ENCODE measurements around the gene BAD.
A peak's percentile ranks its signal among the peaks of the same experiment; 100 is the strongest.

Gene BAD

GRCh38 chr11:64295760-64296159 is 11.3 kb upstream of the BAD start:
- no peak for DNase-seq

- no peak for DNase-seq
Observed at GRCh38 chr11:64294774-64295173, 10.3 kb upstream of the BAD start.

GRCh38 chr11:64292460-64293254 is 8.2 kb upstream of the BAD start:
- DNase-seq = no peak

GRCh38 chr11:64291752-64292459 is 7.4 kb upstream of the BAD start:
- DNase-seq = no peak

- DNase-seq = no peak
Observed at GRCh38 chr11:64291262-64291751, 6.8 kb upstream of the BAD start, which contains the start of gene KCNK4. Gene KCNK4 (plus strand): TSS chr11:64291302. CDS start chr11:64293019, 1,717 bp downstream.

- no peak for DNase-seq
Observed at GRCh38 chr11:64290352-64291261, 6.1 kb upstream of the BAD start.

GRCh38 chr11:64289002-64289564 is 4.6 kb upstream of the BAD start:
- DNase-seq = no peak

GRCh38 chr11:64288353-64288750 is 3.9 kb upstream of the BAD start:
- DNase-seq = no peak

- DNase-seq = no peak
Observed at GRCh38 chr11:64287676-64288352, 3.3 kb upstream of the BAD start.

- DNase-seq = no peak
Observed at GRCh38 chr11:64286801-64287159, 2.3 kb upstream of the BAD start.

GRCh38 chr11:64285885-64286800 is 1.7 kb upstream of the BAD start:
- DNase-seq = peak; percentile 37

GRCh38 chr11:64284962-64285884 is 758 bp upstream of the BAD start, which contains the start of gene GPR137:
Gene GPR137 (plus strand): TSS chr11:64285848. CDS start chr11:64286525, 677 bp downstream.
- peak; percentile 92 for DNase-seq

GRCh38 chr11:64283092-64283491 is 1.4 kb downstream of the BAD start:
- no peak for DNase-seq

- DNase-seq = no peak
Observed at GRCh38 chr11:64281957-64282770, 2.3 kb downstream of the BAD start.

GRCh38 chr11:64278576-64279190 is 5.8 kb downstream of the BAD start:
- no peak for DNase-seq

GRCh38 chr11:64276653-64277431 is 7.6 kb downstream of the BAD start:
- no peak for DNase-seq

- no peak for DNase-seq
Observed at GRCh38 chr11:64275841-64276240, 8.6 kb downstream of the BAD start.

Measured in CD4-positive, alpha-beta T cell treated with Interleukin-21 for 1 hour (primary cell).